Uterus (tissue), 4 donors: Measurements from ENCODE around the gene TTC9C. TPM values are rescaled to one million over a fixed set of nuclear protein-coding genes. Genes with fewer than 3 reads are reported as not detected.

ENCODE experiments used
- DNase-seq, 2 donors: peaks; one replicate each; pipeline ENCODE4 v3.0.0-alpha.2; 2019 to 2020
- H3K27ac ChIP-seq, 2 donors: fragments of 200-600 bp; sonication (generic); 1 replicate in 1 of 2; 2 replicates in 1 of 2; pipeline ENCODE4 v1.5.1; 2016 to 2018
- H3K27me3 ChIP-seq, 2 donors: fragments of 200-600 bp; sonication (generic); one replicate each; pipeline ENCODE4 v1.5.1; 2018 to 2019; ENCODE audit warnings: control low read depth in 1 of 2
- H3K36me3 ChIP-seq, 2 donors: fragments of 200-600 bp; sonication (generic); one replicate each; pipeline ENCODE4 v1.5.1; 2019; ENCODE audit warnings: control low read depth in 1 of 2
- H3K4me1 ChIP-seq, 2 donors: fragments of 200-600 bp; sonication (generic); one replicate each; pipeline ENCODE4 v1.5.1; 2018 to 2019; ENCODE audit warnings: control low read depth in 1 of 2
- H3K4me3 ChIP-seq, 2 donors: fragments of 200-600 bp; sonication (generic); 1 replicate in 1 of 2; 2 replicates in 1 of 2; pipeline ENCODE4 v1.5.1; 2018 to 2019; ENCODE audit warnings: mild to moderate bottlenecking in 1 of 2
- H3K9me3 ChIP-seq, 2 donors: fragments of 200-600 bp; sonication (generic); one replicate each; pipeline ENCODE4 v1.5.1; 2019; ENCODE audit warnings: control low read depth in 1 of 2
- POLR2A ChIP-seq, 2 donors: fragments of 450-650 bp; IDR thresholded peaks; one replicate each; pipeline ENCODE4 v1.6.1; 2016; ENCODE audit warnings: antibody characterized with exemption in 2 of 2, mild to moderate bottlenecking in 1 of 2, moderate library complexity in 1 of 2
- intact Hi-C: fragments of 100-400 bp; cut with DNase I; formaldehyde crosslinking; loops from one replicate; pipeline ENCODE4 v1.15.1; 2023; ENCODE audit warnings: low total_unique reads
- total RNA-seq, 4 donors: library from RNA; depleted of rRNA in 3 of 4; stranded (reverse); fragments of >200 nt in 3 of 4; gene quantifications; one replicate each; pipeline versions ENCODE4 v1.1.0 to v1.2.4, GENCODE V29; 2014 to 2023
- TF ChIP-seq, protein P1 (sequence below), 4 experiments: fragments of 200-600 bp in 2 of 4; fragments of 450-650 bp in 2 of 4; sonication (generic) in 2 of 4; IDR thresholded peaks; one replicate each; pipeline ENCODE4 v1.5.1; 2016 to 2019; ENCODE audit warnings: antibody characterized with exemption in 4 of 4, mild to moderate bottlenecking in 2 of 4, moderate library complexity in 1 of 4
- donor health status: DM: yes; HTN: yes; CAD: no.

Gene TTC9C
- total RNA-seq, 4 donors from 2014 or later: 1.3 to 32.4 (median 16.3) TPM

GRCh38 chr11:62770778-62771143 lies 42.5 kb downstream of the TTC9C start:
- intact Hi-C loops: no loop called here
- DNase-seq: peak; percentile 42 to 47
- TF ChIP-seq, protein P1, sequence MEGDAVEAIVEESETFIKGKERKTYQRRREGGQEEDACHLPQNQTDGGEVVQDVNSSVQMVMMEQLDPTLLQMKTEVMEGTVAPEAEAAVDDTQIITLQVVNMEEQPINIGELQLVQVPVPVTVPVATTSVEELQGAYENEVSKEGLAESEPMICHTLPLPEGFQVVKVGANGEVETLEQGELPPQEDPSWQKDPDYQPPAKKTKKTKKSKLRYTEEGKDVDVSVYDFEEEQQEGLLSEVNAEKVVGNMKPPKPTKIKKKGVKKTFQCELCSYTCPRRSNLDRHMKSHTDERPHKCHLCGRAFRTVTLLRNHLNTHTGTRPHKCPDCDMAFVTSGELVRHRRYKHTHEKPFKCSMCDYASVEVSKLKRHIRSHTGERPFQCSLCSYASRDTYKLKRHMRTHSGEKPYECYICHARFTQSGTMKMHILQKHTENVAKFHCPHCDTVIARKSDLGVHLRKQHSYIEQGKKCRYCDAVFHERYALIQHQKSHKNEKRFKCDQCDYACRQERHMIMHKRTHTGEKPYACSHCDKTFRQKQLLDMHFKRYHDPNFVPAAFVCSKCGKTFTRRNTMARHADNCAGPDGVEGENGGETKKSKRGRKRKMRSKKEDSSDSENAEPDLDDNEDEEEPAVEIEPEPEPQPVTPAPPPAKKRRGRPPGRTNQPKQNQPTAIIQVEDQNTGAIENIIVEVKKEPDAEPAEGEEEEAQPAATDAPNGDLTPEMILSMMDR (IDR thresholded peaks at IDR 0.05): peak in 1 of 4 experiments; percentile 1
- no peak for TF ChIP-seq POLR2A (IDR thresholded peaks at IDR 0.05)
- Histone ChIP-seq H3K27me3 (no peaks in the 10 kb centered on the region), H3K4me3 (peak overlapping the region; percentile 57 to 66), H3K36me3 (no peaks in the 10 kb centered on the region), H3K9me3 (no peaks in the 10 kb centered on the region), H3K27ac (peak overlapping the region; percentile 94 to 96), H3K4me1 (peaks cover 0 to 10% of the 10 kb centered on the region in 2 donors)

GRCh38 chr11:62771144-62772021 lies 43.1 kb downstream of the TTC9C start, which contains the start of gene TAF6L:
TAF6L (plus strand) TSS chr11:62771396; CDS start chr11:62775784, 4,388 bp downstream.
- intact Hi-C loops: no loop called here
- H3K4me3 ChIP-seq: peak within 1 kb of the TSS; percentile 57 to 66
- no peaks in the 10 kb centered on the region for H3K9me3 ChIP-seq
- peak within 1 kb of the TSS; percentile 94 to 96 for H3K27ac ChIP-seq
- H3K27me3 ChIP-seq: no peaks in the 10 kb centered on the region
- H3K4me1 ChIP-seq: peaks cover 0 to 10% of the 10 kb centered on the region in 2 donors
- TF ChIP-seq, protein P1 (IDR thresholded peaks at IDR 0.05): no peak
- peak in 1 of 2 donors; percentile 54 for TF ChIP-seq POLR2A (IDR thresholded peaks at IDR 0.05)
- H3K36me3 ChIP-seq: no peaks in the 10 kb centered on the region
- peak; percentile 98 to 99 for DNase-seq

GRCh38 chr11:62774407-62774806 lies 46.1 kb downstream of the TTC9C start:
- no peaks in the 10 kb centered on the region for H3K27me3 ChIP-seq
- H3K4me3 ChIP-seq: no peak overlapping the region
- no peak overlapping the region for H3K27ac ChIP-seq
- peaks cover 0 to 10% of the 10 kb centered on the region in 2 donors for H3K4me1 ChIP-seq
- H3K36me3 ChIP-seq: no peaks in the 10 kb centered on the region
- no peak for DNase-seq
- intact Hi-C loops: no loop called here
- H3K9me3 ChIP-seq: no peaks in the 10 kb centered on the region
- TF ChIP-seq, protein P1 (IDR thresholded peaks at IDR 0.05): no peak
- no peak for TF ChIP-seq POLR2A (IDR thresholded peaks at IDR 0.05)

DNA sequence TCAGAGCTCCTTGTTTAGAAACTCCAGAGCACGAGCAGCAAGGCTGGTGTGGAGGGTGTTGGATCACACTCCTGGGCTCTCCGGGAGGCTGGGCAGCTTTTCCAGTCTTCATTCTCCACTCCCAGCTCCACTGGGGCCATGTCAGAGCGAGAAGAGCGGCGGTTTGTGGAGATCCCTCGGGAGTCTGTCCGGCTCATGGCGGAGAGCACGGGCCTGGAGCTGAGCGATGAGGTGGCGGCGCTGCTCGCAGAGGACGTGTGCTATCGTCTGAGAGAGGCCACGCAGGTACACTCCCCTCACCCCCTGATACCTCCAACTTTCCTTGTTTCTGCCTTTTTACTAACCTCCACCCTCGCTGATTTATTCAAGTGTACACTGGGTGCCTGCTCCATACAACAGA lies 47.4 kb downstream of the TTC9C start:
- intact Hi-C loops: no loop called here

More for the DNA sequence above, 47.4 kb downstream of the TTC9C start:
- Histone ChIP-seq H3K27ac (no peak overlapping the region), H3K36me3 (no peaks in the 10 kb centered on the region), H3K27me3 (no peaks in the 10 kb centered on the region), H3K4me3 (no peak overlapping the region), H3K9me3 (no peaks in the 10 kb centered on the region), H3K4me1 (no peaks in the 10 kb centered on the region)
- no peak for DNase-seq
- no peak for TF ChIP-seq POLR2A (IDR thresholded peaks at IDR 0.05)
- TF ChIP-seq, protein P1 (IDR thresholded peaks at IDR 0.05): no peak
